ENCODE measurements around the gene SPAG9.
A peak's percentile ranks its signal among the peaks of the same experiment; 100 is the strongest.

Gene SPAG9, protein sequence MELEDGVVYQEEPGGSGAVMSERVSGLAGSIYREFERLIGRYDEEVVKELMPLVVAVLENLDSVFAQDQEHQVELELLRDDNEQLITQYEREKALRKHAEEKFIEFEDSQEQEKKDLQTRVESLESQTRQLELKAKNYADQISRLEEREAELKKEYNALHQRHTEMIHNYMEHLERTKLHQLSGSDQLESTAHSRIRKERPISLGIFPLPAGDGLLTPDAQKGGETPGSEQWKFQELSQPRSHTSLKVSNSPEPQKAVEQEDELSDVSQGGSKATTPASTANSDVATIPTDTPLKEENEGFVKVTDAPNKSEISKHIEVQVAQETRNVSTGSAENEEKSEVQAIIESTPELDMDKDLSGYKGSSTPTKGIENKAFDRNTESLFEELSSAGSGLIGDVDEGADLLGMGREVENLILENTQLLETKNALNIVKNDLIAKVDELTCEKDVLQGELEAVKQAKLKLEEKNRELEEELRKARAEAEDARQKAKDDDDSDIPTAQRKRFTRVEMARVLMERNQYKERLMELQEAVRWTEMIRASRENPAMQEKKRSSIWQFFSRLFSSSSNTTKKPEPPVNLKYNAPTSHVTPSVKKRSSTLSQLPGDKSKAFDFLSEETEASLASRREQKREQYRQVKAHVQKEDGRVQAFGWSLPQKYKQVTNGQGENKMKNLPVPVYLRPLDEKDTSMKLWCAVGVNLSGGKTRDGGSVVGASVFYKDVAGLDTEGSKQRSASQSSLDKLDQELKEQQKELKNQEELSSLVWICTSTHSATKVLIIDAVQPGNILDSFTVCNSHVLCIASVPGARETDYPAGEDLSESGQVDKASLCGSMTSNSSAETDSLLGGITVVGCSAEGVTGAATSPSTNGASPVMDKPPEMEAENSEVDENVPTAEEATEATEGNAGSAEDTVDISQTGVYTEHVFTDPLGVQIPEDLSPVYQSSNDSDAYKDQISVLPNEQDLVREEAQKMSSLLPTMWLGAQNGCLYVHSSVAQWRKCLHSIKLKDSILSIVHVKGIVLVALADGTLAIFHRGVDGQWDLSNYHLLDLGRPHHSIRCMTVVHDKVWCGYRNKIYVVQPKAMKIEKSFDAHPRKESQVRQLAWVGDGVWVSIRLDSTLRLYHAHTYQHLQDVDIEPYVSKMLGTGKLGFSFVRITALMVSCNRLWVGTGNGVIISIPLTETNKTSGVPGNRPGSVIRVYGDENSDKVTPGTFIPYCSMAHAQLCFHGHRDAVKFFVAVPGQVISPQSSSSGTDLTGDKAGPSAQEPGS (N-terminal part only)

DNA sequence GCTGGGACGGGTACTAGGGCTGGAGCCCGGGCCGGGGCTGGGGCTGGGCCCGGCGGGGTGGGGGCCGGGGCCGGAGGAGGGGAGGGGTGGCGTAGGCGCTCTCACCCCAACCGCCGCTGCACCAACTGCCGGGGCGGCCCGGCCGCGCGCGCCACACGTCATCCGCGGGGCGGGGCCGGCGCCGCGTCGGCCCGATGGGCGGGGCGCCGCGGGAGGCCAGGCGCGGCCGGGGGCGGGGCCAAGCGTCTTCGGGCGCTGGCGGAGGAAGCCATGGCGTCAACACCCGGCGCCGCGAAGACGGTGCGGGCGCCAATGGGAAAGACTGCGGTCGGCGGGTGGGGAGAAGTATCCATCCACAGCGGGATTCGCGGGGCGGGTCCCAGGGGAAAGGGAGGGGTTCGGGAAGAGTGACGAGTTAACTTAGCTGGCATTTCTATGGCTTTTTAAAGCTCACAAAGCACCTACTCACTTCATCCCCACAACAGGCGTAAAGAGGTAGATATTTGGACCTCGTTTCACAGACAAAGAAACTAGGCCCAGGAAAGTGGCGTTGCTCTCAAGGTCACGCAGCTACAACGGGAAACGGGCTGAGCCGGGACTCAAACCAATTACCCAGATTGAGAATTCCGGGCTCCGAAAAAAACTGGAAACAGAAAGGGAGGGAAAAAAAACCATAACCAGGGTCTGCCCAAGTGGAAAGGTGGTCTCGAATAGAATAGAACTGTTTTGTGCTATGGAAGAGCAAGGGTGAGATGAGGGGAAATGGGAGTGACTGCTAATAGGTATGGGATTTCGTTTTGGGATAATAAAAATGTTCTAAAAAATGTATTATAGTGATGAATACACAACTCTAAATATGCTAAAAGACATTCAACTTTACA lies at the start of gene SPAG9:
SPAG9 (minus strand) TSS at position 130 of the 881 bp plus-strand sequence. CDS start 212 bp downstream, outside the sequence.
- DNase-seq: peak; percentile 98

DNA sequence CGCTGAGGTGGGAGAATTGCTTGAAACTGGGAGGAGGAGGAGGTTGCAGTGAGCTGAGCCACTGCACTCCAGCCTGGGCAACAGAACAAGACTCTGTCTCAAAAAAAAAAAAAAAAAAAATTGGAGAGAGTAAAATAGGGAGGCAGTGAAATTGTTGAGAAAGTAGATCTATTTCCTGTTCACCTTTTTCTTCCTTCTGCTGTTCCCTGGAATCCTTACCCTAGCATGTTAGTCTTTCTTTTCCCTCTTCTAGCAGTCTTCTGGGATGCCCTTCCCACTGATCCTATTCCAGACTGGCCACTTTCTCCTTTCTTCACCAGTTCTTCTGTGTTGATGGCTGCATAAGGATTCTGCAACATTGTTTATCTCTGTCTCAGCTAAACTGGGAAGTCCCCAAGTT lies 48.7 kb upstream of the SPAG9 start:
- no peak for DNase-seq

DNA sequence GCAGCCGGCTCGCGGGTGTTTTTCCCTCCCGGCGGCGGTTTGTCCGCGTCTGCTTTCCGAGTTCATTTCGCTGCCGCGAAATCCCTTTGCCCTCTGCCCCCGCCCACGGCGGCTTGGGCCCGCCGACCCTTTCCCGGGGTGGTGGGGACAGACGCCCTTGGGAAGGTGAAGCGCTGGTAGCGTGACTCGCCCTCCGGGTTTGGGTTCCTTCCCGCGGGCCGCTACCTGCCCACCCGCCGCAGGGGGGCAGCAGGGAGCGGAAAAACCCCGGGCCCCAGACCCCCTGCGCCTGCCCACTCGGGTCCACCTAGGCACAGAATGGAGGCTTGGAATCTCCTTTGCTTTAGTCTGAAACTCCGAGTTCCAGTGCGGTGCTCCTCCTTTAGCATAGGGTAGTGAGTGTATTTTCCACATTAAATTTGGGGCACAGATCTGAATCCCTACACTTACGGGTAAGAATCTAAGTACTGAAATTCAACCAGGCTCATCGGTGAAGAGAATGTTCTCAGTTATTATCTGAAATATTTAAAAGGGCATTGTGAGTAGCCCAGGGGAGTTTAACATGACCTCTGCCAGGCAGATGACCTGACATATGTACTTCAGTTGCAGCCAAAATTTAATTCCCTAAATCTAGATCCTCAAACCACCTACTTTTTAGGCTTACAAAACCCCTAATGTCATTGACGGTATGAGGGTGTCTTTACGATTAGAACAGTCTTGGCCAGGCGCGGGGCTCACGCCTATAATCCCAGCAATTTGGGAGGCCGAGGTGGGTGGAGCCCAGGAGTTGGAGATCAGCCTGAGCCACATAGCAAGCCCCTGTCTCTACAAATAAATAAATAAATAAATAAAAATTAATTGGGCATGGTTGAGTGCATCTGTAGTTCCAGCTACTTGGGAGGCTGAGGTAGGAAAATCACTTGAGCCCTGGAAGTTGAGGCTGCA lies 46.6 kb upstream of the SPAG9 start:
- DNase-seq: peak; percentile 83

DNA sequence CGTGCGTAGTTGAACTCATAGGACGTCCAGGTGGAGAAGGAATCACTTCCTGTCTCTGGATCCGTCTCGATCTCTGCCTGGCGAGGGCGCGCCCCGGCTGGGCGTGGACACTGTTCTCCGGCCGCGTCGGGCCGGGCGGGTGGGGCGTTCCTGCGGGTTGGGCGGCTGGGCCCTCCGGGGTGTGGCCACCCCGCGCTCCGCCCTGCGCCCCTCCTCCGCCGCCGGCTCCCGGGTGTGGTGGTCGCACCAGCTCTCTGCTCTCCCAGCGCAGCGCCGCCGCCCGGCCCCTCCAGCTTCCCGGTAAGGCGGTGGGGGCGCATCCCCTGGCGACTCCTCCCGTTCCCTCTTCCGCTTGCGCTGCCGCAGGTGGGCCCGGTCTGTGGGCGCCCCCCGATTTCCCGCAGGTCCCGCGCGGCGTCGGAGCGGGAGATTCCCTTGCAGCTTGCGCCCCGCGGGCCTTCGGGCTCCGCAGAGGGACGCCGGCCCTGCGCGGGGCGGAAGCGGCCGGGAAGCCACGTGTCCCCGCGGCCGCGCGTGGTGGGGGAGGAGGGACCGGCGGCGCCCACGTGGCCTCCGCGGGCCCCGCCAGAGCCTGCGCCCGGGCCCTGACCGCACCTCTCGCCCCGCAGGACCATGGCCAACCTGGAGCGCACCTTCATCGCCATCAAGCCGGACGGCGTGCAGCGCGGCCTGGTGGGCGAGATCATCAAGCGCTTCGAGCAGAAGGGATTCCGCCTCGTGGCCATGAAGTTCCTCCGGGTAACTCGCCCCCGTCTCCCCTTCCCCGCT lies 45.7 kb upstream of the SPAG9 start, which contains the start of gene NME2:
NME2 (plus strand) TSS at position 214 of the 789 bp plus-strand sequence; CDS start at position 634, 420 bp downstream.
- peak; percentile 94 for DNase-seq

DNA sequence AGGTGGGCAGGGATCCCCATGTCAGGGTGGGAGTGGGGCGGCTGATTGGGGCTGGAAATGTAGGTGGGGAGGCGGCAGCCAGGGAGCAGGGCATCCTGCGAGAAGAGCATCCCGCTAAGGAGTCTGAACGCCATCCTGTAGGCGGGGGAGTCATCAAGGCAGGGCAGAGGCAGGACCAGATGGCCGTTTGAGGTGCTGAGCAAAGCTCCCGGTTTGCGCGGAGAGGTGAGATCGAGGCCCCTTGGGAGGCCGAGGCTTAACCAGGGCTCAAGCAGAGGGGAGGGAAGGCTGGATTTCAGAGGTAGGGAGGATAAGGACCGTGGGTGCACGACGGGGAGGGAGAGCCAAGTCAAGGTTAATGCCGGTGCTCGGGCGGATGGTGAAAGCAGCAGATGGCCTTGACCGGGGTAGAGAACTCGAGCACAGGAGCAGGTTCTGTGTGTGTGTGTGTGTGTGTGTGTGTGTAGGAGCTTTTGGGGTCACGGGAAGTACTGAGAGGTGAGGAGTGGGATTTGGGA lies 45.1 kb upstream of the SPAG9 start:
- DNase-seq: no peak

DNA sequence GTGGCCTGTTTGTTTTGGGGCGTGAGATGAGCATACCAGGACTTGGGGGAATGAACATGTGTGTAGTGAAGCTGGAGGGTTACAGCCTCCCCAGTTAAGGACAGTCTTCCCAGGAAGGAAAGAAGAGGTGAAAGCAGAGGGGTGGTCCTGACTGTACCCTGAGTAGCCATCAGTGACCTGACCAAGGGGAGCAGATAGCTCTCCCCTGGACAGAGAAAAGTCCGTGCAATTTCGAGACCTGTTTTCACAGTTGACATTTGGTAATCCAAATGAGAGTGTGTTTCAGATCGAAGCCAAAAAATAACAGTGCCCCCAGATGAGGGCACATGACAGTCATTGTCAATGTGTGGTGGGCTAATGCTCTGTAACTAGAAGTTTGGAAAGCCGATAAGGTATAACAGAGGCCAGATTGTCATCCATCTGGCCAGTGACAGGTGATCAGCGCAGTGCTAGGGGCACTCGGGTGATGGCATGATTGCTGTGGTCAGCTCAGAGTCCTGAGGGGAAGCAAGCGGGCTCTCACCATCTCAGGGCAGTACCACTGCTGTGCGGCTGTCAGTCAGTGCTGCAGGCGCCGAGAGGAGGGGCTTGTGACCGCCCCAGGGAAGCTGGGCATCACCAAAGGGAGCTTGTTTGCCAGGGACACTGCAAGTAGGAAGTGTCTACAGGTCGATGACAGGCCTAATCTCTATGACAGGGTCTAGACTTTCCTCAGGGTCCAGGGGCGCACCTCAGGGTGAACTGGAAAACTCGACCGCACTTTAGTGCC lies 44.4 kb upstream of the SPAG9 start:
- DNase-seq: no peak

DNA sequence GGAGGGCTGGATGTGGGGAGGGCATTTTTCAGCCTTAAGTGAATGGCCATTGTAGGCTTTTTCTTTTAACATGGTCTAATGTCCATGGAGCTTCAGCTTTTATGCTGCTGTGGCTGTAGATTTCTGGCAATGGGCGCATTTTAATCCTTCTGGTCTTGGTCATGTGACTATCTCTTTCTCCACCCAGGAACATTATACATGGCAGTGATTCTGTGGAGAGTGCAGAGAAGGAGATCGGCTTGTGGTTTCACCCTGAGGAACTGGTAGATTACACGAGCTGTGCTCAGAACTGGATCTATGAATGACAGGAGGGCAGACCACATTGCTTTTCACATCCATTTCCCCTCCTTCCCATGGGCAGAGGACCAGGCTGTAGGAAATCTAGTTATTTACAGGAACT lies 40.9 kb upstream of the SPAG9 start:
- no peak for DNase-seq

DNA sequence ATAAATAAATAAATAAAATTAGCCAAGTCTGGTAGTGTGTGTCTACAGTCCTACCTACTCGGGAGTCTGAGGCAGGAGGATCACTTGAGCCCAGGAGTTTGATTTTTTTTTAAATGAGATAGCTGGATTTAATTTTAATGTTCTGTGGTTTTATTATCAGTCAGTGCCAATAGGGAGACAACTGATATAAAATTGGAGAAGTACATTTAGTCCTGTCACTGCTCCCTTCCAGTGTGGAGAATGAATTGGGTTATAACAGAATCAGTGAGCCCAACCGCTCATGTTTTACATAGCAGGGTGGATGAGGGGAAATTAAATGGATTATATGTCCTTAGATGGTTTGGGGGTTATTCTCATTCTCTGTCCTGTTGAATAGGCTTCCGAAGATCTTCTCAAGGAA lies 38.9 kb upstream of the SPAG9 start:
- DNase-seq: peak; percentile 53

DNA sequence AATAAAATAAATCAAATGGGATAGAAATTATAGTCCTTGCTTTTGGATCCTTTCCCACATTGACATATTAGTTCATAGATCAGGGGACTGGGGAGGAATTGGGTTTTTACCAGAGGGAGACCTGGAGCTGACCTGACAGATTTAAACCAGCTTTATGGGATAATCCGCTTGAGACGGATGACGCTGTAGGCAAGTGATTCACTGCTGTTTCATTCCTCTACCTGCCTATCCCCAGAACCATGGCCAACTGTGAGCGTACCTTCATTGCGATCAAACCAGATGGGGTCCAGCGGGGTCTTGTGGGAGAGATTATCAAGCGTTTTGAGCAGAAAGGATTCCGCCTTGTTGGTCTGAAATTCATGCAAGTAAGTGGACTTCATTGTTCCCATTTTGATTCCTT lies 34.7 kb upstream of the SPAG9 start:
- no peak for DNase-seq

DNA sequence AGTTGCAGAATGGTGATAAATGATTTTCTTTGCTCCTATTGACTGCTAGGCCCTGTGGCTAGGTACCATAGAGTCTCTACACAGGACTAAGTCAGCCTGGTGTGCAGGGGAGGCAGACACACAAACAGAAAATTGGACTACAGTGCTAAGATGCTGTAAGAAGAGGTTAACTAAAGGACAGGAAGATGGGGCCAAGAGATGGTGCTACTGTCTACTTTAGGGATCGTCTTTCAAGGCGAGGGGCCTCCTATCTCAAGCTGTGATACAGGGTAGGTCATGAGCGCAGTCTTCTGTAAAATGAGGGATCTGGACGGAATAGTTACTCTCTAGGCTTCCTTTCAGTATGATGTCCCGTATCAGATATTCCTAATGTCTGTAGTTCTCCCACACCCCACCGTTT lies 33.5 kb upstream of the SPAG9 start:
- peak; percentile 43 for DNase-seq

DNA sequence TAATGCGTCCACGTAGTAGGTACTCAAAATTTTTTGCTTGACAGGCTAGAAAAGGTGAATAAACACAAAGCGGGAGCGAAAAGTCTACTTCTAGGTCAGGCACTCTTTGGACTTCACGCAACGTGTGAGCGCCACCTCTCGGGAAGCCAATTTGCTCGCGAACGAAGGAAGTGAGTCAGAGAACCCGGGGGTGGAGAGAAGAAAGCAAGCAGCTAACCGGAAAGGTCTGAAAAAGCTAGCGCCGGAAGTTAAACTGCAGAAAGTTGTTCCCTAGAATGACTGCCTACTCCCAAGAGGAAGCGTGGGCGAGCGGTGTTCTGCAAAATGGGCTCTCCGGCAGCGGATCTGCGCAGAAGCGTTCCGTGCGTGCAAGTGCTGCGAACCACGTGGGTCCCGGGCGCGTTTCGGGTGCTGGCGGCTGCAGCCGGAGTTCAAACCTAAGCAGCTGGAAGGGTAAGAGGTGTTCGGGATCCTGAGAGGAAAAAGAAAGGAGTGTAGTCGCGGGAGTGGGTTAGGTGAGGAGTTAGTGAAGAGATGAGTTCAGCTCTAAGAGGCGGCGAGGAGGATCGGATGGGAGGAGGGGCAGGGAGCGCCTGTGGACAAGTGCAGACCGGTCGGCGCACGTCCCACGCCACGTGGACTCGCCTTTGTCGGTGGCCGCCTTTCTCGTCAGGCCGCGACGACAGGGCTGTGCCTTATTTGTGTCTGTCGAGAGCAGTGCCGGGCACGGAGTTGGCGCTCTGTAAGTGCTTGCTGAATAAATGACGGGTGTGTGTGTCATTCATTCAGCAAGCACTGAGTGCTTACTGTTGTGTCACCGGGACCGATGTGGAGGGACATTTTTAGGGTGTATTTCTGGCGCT lies 32.8 kb upstream of the SPAG9 start, which contains the start of gene NME1:
NME1 (plus strand) TSS at position 350 of the 863 bp plus-strand sequence. CDS start 2,096 bp downstream, outside the sequence.
- peak; percentile 100 for DNase-seq

DNA sequence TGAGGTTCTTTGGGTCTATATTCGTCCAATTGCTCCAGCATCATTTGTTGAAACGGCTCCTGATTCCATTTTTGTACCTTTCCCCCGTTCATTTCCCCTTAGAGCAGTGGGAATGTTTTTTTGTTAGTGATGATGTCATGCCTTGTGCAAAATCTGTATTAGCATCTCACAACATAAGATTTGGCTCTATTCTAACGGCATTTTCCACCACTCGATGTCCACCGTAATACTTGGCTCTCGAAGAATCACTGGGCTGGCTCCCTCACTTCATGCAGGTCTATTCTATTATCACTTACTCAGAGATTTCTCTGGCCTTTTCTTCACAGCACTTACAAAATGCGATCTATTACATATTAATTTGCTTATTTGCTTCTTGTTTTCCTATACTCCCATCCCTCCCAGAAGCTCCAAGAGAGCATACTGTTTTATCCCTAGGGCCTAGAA lies 32.1 kb upstream of the SPAG9 start:
- DNase-seq: no peak

DNA sequence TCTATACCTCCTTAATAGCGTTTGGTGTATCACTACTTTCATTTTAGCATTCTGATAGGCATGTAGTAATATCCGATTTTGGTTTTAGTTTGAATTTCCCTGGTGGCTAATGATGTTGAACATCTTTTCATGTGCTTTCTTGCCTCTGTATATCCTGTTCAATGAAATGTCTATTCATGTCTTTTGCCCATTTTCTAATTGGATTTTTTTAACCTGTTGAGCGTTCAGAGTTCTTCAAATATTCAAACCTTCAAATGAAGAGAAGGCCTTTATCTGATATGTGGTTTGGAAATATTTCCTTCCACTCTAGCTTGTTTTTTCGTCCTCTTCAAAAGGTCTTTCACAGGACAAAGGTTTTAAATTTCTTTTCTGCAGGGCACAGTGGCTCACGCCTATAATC lies 30.3 kb upstream of the SPAG9 start:
- no peak for DNase-seq

DNA sequence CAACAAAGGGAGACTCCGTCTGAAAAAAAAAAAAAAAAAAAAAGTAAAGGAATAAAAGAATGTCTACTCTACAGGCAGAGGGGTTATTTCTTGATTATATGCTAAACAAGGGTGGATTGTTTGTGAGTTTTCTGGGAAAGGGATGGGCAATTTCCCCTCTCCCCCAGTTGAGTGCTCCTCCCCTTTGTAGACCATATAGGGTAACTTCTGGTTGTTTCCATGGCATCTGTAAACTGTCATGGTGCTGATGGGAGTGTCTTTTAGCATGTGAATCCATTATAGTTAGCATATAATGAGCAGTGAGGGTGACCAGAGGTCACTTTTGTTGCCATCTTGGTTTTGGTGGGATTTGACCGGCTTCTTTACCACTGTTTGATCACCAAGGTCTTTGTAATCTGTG lies 28.5 kb upstream of the SPAG9 start:
- no peak for DNase-seq

DNA sequence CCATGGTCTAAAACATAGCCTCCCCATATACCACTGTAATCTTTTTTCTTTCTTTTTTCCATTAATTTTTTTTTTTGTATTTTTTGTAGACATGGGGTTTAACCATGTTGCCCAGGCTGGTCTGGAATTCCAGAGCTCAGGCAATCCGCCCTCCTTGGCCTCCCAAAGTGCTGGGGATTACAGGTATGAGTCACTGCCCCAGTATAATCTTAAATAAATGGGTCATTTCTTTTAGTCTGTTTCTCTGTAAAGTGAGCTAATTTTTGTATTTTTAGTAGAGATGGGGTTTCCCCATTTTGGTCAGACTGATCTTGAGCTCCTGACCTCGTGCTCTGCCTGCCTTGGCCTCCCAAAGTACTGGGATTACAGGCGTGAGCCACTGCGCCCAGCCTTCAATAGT lies 27.0 kb upstream of the SPAG9 start:
- no peak for DNase-seq

DNA sequence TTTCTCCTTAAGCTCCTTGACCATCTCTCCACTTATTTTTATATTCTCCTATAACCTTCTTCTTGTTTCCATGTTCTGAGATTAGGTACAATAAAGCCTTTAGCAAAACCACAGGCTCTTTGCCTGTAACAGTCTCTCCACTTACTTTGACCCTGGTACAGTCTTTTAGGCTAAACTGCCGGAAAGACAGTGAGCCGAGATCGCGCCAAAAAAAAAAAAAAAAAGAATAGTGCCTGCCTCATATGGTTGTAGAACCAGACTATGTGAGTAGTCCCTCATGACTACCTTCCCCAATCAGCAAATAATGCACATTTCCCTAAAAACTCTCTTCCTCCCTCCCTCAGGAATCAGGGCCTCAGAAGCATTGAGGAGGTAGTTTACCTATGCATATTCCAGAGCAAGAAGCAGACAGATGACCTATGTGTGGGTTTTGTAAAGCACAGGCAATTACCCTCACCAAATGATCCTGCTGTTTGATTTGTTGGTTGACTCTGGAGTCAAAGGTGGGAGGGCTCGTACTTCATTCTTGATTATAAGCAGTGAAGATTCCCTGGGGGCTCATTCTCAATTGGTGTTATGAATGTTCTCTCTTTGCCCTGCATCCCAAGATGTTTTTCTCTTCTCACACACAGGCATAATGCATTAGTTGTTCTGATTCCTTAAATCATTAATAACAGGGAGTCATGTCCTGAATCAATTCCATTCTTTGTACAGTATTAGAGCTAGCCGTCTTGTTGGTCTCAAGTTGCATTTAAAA lies 23.8 kb upstream of the SPAG9 start:
- no peak for DNase-seq

DNA sequence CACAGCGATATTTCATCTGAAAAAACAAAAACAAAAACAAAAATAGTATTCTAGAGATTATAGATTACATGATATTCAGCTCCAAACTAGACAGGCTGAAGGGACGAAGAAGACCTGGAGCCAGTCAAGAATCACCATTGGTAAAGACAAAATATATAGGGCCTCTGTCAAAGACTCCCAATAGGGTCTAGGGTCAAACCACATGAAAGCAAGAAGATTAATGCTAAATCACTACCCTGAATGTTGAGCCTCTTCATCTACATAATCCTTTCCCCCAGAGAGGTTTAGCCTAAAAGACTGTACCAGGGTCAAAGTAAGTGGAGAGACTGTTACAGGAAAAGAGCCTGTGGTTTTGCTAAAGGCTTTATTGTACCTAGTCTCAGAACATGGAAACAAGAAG lies 21.9 kb upstream of the SPAG9 start:
- no peak for DNase-seq

Data from hematopoietic multipotent progenitor cell treated with erythropoietin and hydrocortisone succinate and interleukin-3 and kit ligand, for 4 days (in vitro differentiated cells).